ENCODE data around the gene DDX24. TPM values are rescaled to one million over a fixed set of nuclear protein-coding genes. Genes with fewer than 3 reads are reported as not detected.

DDX24 gene
- total RNA-seq, 1 experiment from 2014 or later: 190 TPM

- BruUV-seq (replicated peaks): no TSS peak
- Mint-ChIP-seq H3K36me3 (ENCODE audit: insufficient read depth, unreplicated experiment) (no peaks in the 10 kb centered on the region), H3K4me3 (ENCODE audit: low read depth, unreplicated experiment) (no peak overlapping the region), H3K27ac (ENCODE audit: unreplicated experiment) (no peak overlapping the region), H3K9me3 (ENCODE audit: low read depth, unreplicated experiment) (no peaks in the 10 kb centered on the region), H3K4me1 (ENCODE audit: low read depth, unreplicated experiment) (peaks cover 2% of the 10 kb centered on the region), H3K27me3 (ENCODE audit: unreplicated experiment) (no peaks in the 10 kb centered on the region)
- intact Hi-C loops (cut with micrococcal nuclease; ENCODE audit: unreplicated experiment): no loop called here
- no peak for DNase-seq
- TF ChIP-seq CTCF (IDR thresholded peaks at IDR 0.05; ENCODE audit: unreplicated experiment): no peak
- CTCF ChIA-PET: no interaction called here
These were observed 23.7 kb upstream of the DDX24 start for GRCh38 chr14:94104731-94105130.

GRCh38 chr14:94103554-94104150, 22.6 kb upstream of the DDX24 start:
- H3K4me3 Mint-ChIP-seq (ENCODE audit: low read depth, unreplicated experiment): no peak overlapping the region
- no peaks in the 10 kb centered on the region for H3K27me3 Mint-ChIP-seq (ENCODE audit: unreplicated experiment)
- CTCF ChIA-PET: no interaction called here

DNA sequence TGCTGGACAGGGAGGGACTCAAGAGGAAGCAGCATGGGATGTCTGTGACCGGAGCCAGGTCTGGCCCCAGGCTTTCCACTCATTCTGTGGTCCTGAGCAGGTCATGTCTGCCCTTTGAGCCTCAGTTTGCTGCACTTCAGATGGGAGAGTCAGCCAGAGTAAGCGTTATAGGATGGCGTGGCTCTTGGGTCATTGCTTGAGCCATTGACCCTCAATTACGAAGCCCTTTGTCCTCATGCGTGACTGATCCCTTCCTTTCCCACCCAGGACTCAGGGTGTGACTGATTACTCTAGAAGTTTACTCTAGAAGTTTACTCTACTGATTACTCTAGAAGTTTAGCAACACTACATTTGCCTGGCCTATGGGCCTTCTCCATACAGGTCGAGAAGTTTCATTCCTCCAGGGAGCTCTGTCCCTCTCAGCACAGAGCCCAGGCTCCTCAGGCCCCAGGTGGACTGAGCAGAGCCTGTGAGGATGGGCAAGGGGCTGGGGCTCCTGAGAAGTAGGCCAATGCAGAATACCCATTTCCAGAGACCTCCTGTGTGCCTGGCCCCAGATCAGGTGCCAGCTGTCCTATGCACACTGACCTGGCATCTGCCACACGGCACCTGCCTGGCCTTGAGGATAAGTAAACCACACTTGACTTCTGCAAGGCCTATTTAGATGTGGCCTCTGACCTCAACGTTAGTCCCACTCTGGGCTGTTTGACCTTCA, 21.9 kb upstream of the DDX24 start:
- intact Hi-C loops (cut with micrococcal nuclease; ENCODE audit: unreplicated experiment): no loop called here
- Mint-ChIP-seq H3K36me3 (ENCODE audit: insufficient read depth, unreplicated experiment) (no peaks in the 10 kb centered on the region), H3K27ac (ENCODE audit: unreplicated experiment) (no peak overlapping the region), H3K4me3 (ENCODE audit: low read depth, unreplicated experiment) (no peak overlapping the region), H3K4me1 (ENCODE audit: low read depth, unreplicated experiment) (no peaks in the 10 kb centered on the region), H3K27me3 (ENCODE audit: unreplicated experiment) (no peaks in the 10 kb centered on the region), H3K9me3 (ENCODE audit: low read depth, unreplicated experiment) (no peaks in the 10 kb centered on the region)
- DNase-seq: no peak
- CTCF ChIA-PET: no interaction called here
- TF ChIP-seq CTCF (IDR thresholded peaks at IDR 0.05; ENCODE audit: unreplicated experiment): no peak
- BruUV-seq (replicated peaks): no TSS peak

More at GRCh38 chr14:94103554-94104150, 22.6 kb upstream of the DDX24 start:
- intact Hi-C loops (cut with micrococcal nuclease; ENCODE audit: unreplicated experiment): no loop called here
- no peak for TF ChIP-seq CTCF (IDR thresholded peaks at IDR 0.05; ENCODE audit: unreplicated experiment)
- no peaks in the 10 kb centered on the region for H3K36me3 Mint-ChIP-seq (ENCODE audit: insufficient read depth, unreplicated experiment)
- no peaks in the 10 kb centered on the region for H3K9me3 Mint-ChIP-seq (ENCODE audit: low read depth, unreplicated experiment)
- BruUV-seq (replicated peaks): no TSS peak
- no peak for DNase-seq
- H3K27ac Mint-ChIP-seq (ENCODE audit: unreplicated experiment): no peak overlapping the region
- H3K4me1 Mint-ChIP-seq (ENCODE audit: low read depth, unreplicated experiment): no peaks in the 10 kb centered on the region

- no peak overlapping the region for H3K27ac Mint-ChIP-seq (ENCODE audit: unreplicated experiment)
- intact Hi-C loops (cut with micrococcal nuclease; ENCODE audit: unreplicated experiment): no loop called here
- H3K4me1 Mint-ChIP-seq (ENCODE audit: low read depth, unreplicated experiment): no peaks in the 10 kb centered on the region
- no peaks in the 10 kb centered on the region for H3K9me3 Mint-ChIP-seq (ENCODE audit: low read depth, unreplicated experiment)
- H3K4me3 Mint-ChIP-seq (ENCODE audit: low read depth, unreplicated experiment): no peak overlapping the region
- TF ChIP-seq CTCF (IDR thresholded peaks at IDR 0.05; ENCODE audit: unreplicated experiment): no peak
- CTCF ChIA-PET: no interaction called here
- no peaks in the 10 kb centered on the region for H3K27me3 Mint-ChIP-seq (ENCODE audit: unreplicated experiment)
- no peaks in the 10 kb centered on the region for H3K36me3 Mint-ChIP-seq (ENCODE audit: insufficient read depth, unreplicated experiment)
- no peak for DNase-seq
- BruUV-seq (replicated peaks): no TSS peak
These were observed 20.7 kb upstream of the DDX24 start for GRCh38 chr14:94101748-94102147.

All from Calu3 (cell line).